ENCODE results near the gene TBC1D22A.
A peak's percentile ranks its signal among the peaks of the same experiment; 100 is the strongest.

The TBC1D22A gene

DNA sequence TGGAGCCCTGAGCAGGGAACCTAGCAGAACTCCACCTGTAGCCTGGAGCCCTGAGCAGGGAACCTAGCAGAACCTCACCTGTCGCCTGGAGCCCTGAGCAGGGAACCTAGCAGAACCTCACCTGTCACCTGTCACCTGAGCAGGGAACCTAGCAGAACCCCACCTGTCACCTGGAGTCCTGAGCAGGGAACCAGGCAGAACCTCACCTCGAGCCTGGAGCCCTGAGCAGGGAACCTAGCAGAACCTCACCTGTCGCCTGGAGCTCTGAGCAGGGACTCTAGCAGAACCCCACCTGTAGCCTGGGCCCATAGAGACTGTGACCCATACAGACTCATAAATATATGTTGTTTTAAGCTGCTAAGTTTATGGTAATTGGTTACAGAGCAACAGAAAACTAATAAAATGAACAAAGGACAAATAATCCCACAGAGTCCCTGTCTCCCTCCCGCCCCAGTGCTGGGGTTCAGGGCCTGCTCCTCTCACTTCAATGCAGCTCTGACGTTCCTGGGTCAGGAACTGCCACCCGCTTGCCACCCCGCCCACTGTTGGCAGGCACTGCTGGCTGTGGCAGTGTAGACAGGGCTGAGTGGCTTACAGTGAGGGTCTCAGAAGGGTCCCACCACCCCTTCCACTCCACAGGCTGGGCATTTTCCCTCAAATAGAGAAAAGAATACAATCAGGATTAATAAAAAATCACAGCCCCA is 259.1 kb downstream of the TBC1D22A start:
- no peak for DNase-seq

DNA sequence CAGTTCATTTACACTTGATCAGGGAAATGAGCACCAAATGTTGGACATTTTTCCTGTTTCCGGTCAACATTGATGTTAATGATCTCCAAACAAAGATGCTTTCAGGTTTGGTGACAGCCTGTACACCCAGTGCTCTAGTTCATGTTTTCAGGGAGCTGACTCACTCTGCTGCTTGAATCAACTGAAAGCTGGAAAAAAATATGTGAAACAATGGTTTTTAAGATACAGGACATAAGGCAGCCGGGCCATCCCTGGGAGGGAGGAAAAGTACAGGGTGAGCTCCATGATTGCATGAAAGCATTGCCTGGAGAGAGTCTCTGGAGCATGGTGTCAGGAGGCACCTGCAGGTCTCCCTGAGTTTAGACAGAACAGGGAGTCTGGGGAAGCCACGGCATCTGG is 259.6 kb downstream of the TBC1D22A start:
- DNase-seq: no peak

- peak; percentile 30 for DNase-seq
These were observed 260.0 kb downstream of the TBC1D22A start for GRCh38 chr22:47022475-47022874.

GRCh38 chr22:47023871-47024270 is 261.4 kb downstream of the TBC1D22A start:
- no peak for DNase-seq

GRCh38 chr22:47027766-47028165 is 265.3 kb downstream of the TBC1D22A start:
- no peak for DNase-seq

GRCh38 chr22:47029244-47030074 is 267.0 kb downstream of the TBC1D22A start:
- no peak for DNase-seq

GRCh38 chr22:47030143-47030661 is 267.8 kb downstream of the TBC1D22A start:
- DNase-seq: no peak

GRCh38 chr22:47030881-47031627 is 268.6 kb downstream of the TBC1D22A start:
- DNase-seq: no peak

- DNase-seq: no peak
These were observed 269.1 kb downstream of the TBC1D22A start for GRCh38 chr22:47031628-47031915.

DNA sequence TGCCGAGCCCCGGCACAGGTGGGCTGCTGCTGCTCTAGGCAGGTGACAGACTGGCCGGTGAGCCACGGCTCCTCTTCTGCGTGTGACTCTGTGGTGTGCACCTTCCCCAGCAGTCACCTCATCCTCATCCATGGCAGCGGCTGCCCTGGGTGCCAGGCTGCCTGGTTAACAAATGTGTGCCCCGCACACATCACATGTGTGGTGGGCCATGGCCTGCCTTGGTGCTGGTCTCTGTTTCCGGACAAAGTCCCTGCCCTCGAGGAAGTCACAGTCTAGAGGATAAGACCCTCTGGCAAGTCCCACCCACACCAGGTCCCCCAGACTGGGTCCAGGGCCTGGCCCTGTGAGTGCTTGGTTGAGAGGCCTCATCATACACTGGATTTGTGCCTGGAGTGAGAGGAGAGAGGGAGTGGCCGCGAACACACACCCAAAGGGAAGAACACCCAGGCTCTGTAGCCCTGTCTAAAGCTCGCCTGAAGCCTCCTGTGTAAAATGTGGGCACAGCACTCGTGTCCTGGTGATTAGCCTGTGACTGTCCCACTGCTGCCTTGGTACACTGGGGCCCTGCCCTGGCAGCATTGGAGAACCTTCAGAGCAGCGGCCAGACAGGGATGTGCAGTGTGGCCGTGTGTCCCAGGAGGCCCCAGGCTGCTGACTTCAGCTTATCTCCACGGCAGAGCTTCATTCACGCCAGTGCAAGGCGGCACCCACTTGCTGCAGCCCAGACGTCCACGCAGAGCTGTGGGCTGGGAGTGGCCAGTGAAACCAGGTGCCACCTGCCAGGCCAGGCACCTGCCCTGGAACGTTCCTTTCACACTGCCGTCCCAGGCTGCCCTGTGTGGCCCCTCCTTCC is 269.9 kb downstream of the TBC1D22A start:
- no peak for DNase-seq

GRCh38 chr22:47032956-47033647 is 270.7 kb downstream of the TBC1D22A start:
- no peak for DNase-seq

- DNase-seq: no peak
These were observed 271.2 kb downstream of the TBC1D22A start for GRCh38 chr22:47033648-47034000.

DNA sequence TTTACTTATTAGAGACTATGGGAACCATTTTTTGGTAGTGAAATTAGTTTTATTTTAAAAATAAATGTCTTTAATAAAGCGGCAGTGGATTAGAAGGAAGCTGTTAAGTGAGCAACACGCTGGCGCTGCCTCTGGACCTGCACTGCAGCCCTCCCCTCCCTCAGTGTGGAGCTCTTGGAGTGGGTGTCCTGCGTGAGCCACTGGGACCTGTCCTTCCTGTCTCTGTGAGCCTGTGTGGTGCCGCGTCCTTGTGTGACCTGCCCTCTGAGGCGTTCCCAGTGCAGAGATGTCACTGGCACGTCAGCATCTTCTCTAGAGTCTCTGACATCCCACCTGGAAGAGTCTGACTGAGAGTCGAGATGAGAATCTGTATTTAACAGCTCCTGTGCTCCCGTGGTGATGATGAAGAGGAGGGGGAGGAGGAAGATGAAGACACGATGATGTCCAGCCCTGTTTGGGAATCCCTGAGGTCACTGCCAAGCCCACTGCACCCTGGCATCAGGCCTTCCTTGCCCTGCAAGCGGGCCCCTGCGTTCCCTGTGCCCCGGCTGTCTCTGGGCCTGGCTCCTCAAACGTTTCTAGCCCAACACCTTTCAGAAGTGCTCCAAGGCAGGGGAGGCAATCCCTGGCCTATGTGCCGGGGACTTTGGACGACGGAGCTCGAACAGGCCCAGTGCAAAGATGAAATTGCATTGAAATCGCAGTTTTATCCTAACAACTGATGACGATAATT is 271.8 kb downstream of the TBC1D22A start:
- DNase-seq: no peak

GRCh38 chr22:47034905-47035419 is 272.5 kb downstream of the TBC1D22A start:
- no peak for DNase-seq

DNA sequence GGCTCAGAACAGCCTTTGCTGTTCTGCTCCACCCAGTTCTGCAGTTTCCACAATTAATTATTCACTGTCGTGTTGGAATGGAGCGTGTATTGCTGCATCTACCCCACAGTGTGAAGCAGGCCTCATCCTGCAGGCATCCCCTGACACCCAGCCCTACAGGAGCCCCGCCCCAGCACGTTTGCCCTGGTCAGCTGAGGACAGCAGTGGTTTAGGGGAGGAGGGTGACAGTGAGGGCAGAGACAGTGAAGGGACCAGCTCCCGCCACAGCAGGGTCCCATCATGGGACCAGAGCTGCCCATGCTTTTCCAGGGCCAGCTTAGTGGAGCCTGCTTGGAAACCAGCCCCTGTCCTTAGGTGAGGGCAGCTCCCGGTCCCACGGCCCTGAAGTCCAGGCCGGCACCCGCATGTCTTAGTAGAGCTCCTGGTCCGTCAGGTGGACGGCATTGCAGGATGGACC is 273.0 kb downstream of the TBC1D22A start:
- no peak for DNase-seq

DNA sequence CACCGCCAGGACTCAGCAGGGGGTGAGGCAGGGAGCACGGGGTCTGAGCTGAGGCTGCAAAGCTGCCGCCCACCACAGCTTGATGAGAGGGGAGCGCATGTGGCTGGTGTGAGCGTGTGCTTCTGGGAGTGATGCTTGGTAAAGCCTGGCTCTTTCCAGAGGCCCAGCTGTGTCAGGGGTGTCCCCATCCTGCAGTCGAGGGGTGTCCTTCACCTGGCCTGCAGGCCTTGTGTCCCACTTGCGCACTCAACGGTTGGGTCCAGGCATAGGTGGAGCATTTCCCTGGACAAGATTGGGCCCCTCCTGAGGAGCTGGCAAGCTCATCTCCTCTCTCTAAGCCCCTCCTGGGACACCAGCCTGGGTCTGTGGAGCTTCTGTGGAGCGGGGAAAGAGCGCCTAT is 273.9 kb downstream of the TBC1D22A start:
- no peak for DNase-seq

GRCh38 chr22:47036936-47037485 is 274.6 kb downstream of the TBC1D22A start:
- no peak for DNase-seq

- no peak for DNase-seq
These were observed 275.9 kb downstream of the TBC1D22A start for GRCh38 chr22:47038206-47038835.

GRCh38 chr22:47039356-47039755 is 276.9 kb downstream of the TBC1D22A start:
- no peak for DNase-seq

All from stimulated activated CD4-positive, alpha-beta T cell treated with anti-CD3 and anti-CD28 coated beads, Interleukin-1b, Interleukin-23, amount 100 ng/mL, for 48 hours (primary cell).